K562 (cell line): ENCODE measurements around the gene AKR1C4.

Experiments used
- CTCF ChIP-seq, 3 experiments: IDR thresholded peaks in 2 of 3; conservative IDR thresholded peaks in 1 of 3; 2 replicates each; pipeline ENCODE4 v1.5.1; 2011 to 2012; ENCODE audit warnings: low read length in 3 of 3, mild to moderate bottlenecking in 3 of 3, control low read depth in 2 of 3, improper control_type of control experiment in 1 of 3, inconsistent platforms in 1 of 3, low read depth in 1 of 3, mixed read lengths in 1 of 3, moderate library complexity in 1 of 3; ENCODE audit not compliant: insufficient read depth in 2 of 3
- E2F5 ChIP-seq: sonication (generic); formaldehyde crosslinking; IDR thresholded peaks from 2 replicates; pipeline ENCODE4 v1.8.0; 2022; ENCODE audit warnings: mild to moderate bottlenecking, missing genetic modification reagents
- FOXK1 ChIP-seq: sonication (generic); formaldehyde crosslinking; IDR thresholded peaks from 2 replicates; pipeline ENCODE4 v1.8.0; 2022; ENCODE audit warnings: missing genetic modification reagents, mild to moderate bottlenecking, borderline replicate concordance
- JUN ChIP-seq, 2 experiments: sonication (generic) in 1 of 2; formaldehyde crosslinking in 1 of 2; IDR thresholded peaks; 2 replicates each; pipeline versions ENCODE4 v1.6.1 to v1.8.0; 2012 to 2022; ENCODE audit warnings: borderline replicate concordance in 2 of 2, mild to moderate bottlenecking in 2 of 2, improper control_type of control experiment in 1 of 2, low read depth in 1 of 2, low read length in 1 of 2, missing genetic modification reagents in 1 of 2
- KAT2B ChIP-seq: IDR thresholded peaks from one replicate; pipeline ENCODE4 v1.6.1; 2012; ENCODE audit warnings: low read depth, mild to moderate bottlenecking, control low read depth, inconsistent platforms, low read length, moderate library complexity
- POLR2A ChIP-seq: fragments of 450-650 bp; conservative IDR thresholded peaks from 2 replicates; pipeline ENCODE4 v1.6.1; 2016
- SRF ChIP-seq, 2 experiments: fragments of 250-450, 450-650 bp in 1 of 2; sonication (Bioruptor Pico) in 1 of 2; sonication (generic) in 1 of 2; formaldehyde crosslinking; IDR thresholded peaks; 2 replicates each; pipeline versions ENCODE4 v1.5.0 to v1.5.1; 2020 to 2022; ENCODE audit warnings: mild to moderate bottlenecking in 1 of 2, missing genetic modification reagents in 1 of 2
- TAF15 ChIP-seq: fragments of 200-400 bp; formaldehyde crosslinking; IDR thresholded peaks from 2 replicates; pipeline ENCODE4 v1.6.1; 2017; ENCODE audit warnings: mild to moderate bottlenecking, low read depth, low read length, moderate library complexity
- YY1 ChIP-seq, 3 experiments: IDR thresholded peaks; 2 replicates each; pipeline ENCODE4 v1.6.1; 2011; ENCODE audit warnings: low read length in 2 of 3, mild to moderate bottlenecking in 2 of 3, moderate library complexity in 2 of 3, borderline replicate concordance in 1 of 3, control low read depth in 1 of 3, low read depth in 1 of 3; ENCODE audit not compliant: insufficient read depth in 3 of 3, insufficient replicate concordance in 2 of 3, control insufficient read depth in 1 of 3, insufficient read length in 1 of 3; ENCODE audit errors: extremely low read depth in 1 of 3
- ZNF134 ChIP-seq: fragments of 250-450 bp; sonication (Bioruptor Pico); conservative IDR thresholded peaks from 2 replicates; pipeline ENCODE4 v1.4.0; 2020
- ZNF644 ChIP-seq: fragments of 200-800 bp; sonication (Bioruptor generic); IDR thresholded peaks from 2 replicates; pipeline ENCODE4 v1.6.1; 2016; ENCODE audit warnings: low read depth, missing genetic modification characterization, missing compliant biosample characterization
- ZNF766 ChIP-seq: fragments of 200-800 bp; sonication (Bioruptor generic); conservative IDR thresholded peaks from 2 replicates; pipeline ENCODE4 v1.6.1; 2016; ENCODE audit warnings: missing genetic modification characterization, missing compliant biosample characterization
- ZZZ3 ChIP-seq: fragments of 450-650 bp; IDR thresholded peaks from 2 replicates; pipeline ENCODE4 v1.6.1; 2016; ENCODE audit warnings: antibody characterized with exemption, mild to moderate bottlenecking, moderate library complexity

GRCh38 chr10:5206799-5207198, 10.2 kb downstream of the AKR1C4 start:
- TF ChIP-seq ZNF134 (CRISPR knock-in tag) (no peak), JUN (IDR thresholded peaks at IDR 0.05; ENCODE audit: borderline replicate concordance, low read depth, low read length) (no peak), JUN (CRISPR knock-in tag; IDR thresholded peaks at IDR 0.05; ENCODE audit: borderline replicate concordance) (no peak), ZNF766 (CRISPR knock-in tag) (no peak), FOXK1 (no peak), CTCF (IDR thresholded peaks at IDR 0.05 in 2 of 3, conservative IDR thresholded peaks at IDR 0.05 in 1 of 3; ENCODE audit: insufficient read depth in 2 of 3, low read depth in 1 of 3, low read length in 3 of 3) (no peak), YY1 (IDR thresholded peaks at IDR 0.05; ENCODE audit: borderline replicate concordance in 1 of 3, control insufficient read depth in 1 of 3, extremely low read depth in 1 of 3, insufficient read depth in 3 of 3, insufficient read length in 1 of 3, insufficient replicate concordance in 2 of 3, low read depth in 1 of 3, low read length in 2 of 3) (no peak), SRF (CRISPR knock-in tag; IDR thresholded peaks at IDR 0.05) (no peak), E2F5 (CRISPR knock-in tag) (no peak), ZNF644 (tag) (no peak), KAT2B (no peak), TAF15 (no peak), POLR2A (no peak), ZZZ3 (no peak)
